ENCODE results near the gene PTX4.
"Not testable (repeated sequence)": the region's sequence is repeated elsewhere in the genome, so short reads cannot be mapped to it uniquely, and the experiment has no call there.

Gene PTX4

DNA sequence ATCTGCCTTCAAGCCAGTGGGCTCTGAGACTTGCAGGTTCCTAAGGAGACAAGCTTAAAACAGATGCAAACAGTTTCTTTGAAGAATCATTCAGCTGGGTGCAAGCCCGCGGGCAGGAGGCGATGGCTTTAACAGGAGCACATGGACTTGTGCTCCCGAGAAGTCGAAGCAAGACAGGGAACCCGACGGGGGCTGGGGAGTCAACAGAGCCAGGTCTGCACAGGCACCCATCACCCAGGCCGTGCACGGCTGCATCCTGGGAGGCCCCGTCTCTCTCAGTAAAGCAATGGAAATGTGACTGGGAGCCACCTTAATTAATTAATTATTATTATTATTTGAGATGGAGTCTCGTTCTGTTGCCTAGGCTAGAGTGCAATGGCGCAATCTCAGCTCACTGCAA lies 333 bp upstream of the PTX4 start:
- Histone ChIP-seq H3K27me3 (ENCODE audit: control insufficient read depth in 1 of 2, insufficient read depth in 2 of 2, low read length in 2 of 2) (no peaks in the 10 kb centered on the region), H3K27ac (ENCODE audit: low read length) (no peak overlapping the region), H3K4me1 (ENCODE audit: control insufficient read depth, insufficient read depth, low read length) (peaks cover 10% of the 10 kb centered on the region), H3K9ac (ENCODE audit: low read length in 2 of 2) (no peak overlapping the region), H3K4me3 (ENCODE audit: low read length in 2 of 2) (no peak overlapping the region), H3K9me3 (ENCODE audit: control insufficient read depth in 2 of 2, low read length in 2 of 2) (no peaks in the 10 kb centered on the region), H3K36me3 (ENCODE audit: control insufficient read depth in 2 of 2, insufficient read depth in 2 of 2, low read length in 2 of 2) (no peaks in the 10 kb centered on the region)

DNA sequence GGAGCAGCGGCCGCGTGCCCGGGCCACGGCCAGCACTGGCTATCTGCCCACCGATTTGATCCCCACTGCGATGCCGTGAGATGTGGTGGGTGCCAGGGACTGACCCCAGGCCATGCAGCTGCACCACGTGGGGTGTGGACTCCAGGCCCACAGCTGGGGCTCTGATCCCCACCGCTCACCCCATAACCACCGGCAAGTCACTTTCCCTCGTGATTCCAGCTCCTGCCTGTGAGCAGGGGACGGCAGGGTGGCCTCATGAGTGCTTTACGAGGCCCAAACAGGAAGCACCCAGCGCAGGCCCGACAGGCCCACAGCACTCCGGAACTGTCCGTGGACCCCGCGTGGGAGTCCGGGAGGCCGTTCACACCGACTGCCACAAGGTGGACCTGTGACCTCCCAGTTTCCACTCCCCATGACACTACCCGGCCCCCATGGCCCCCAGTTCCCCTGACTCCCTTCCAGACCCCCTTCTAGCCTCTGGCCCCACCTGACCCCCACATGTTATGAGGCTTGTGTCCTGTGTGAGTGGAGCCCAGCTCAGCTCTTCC lies 616 bp downstream of the PTX4 start:
- Histone ChIP-seq H3K9me3 (ENCODE audit: control insufficient read depth in 2 of 2, low read length in 2 of 2) (no peaks in the 10 kb centered on the region), H3K36me3 (ENCODE audit: control insufficient read depth in 2 of 2, insufficient read depth in 2 of 2, low read length in 2 of 2) (no peaks in the 10 kb centered on the region), H3K27ac (ENCODE audit: low read length) (no peak overlapping the region), H3K27me3 (ENCODE audit: control insufficient read depth in 1 of 2, insufficient read depth in 2 of 2, low read length in 2 of 2) (no peaks in the 10 kb centered on the region), H3K9ac (ENCODE audit: low read length in 2 of 2) (no peak overlapping the region), H3K4me1 (ENCODE audit: control insufficient read depth, insufficient read depth, low read length) (peaks cover 6% of the 10 kb centered on the region), H3K4me3 (ENCODE audit: low read length in 2 of 2) (no peak overlapping the region)

DNA sequence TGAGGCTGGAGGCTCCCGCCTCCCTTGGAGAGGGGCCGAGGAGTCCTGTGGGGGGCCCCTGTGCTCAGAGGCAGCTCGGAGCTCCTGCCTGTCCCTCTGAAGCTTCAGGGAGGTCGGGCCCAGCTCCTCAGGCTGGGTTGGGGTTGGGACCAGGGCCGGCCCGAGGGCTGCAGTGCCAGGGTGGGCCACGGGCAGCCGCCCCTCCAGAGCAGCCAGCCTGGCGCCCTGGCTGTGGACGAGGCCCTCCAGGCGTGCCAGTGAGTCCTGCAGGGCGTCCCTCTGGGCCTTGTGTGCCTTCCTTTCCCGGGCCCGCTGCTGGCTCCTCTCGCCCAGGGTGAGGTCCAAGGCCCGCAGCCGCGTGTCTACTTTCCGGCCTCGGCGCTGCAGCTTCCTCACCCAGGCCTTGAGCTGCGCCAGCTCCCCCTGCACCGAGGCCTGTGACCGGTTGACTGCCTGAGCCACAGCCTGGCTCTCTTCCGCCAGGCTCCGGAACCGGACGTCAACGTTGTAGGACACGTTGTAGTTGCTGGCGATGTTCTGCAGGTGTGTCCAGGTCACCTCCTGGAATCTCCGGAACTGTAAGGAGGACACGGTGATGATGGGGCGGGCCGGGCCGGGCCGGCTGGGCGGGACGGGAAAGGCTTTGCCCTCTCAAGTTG lies 1.2 kb downstream of the PTX4 start:
- no peaks in the 10 kb centered on the region for H3K27me3 ChIP-seq (ENCODE audit: control insufficient read depth in 1 of 2, insufficient read depth in 2 of 2, low read length in 2 of 2)
- H3K9ac ChIP-seq (ENCODE audit: low read length in 2 of 2): no peak overlapping the region
- H3K4me1 ChIP-seq (ENCODE audit: control insufficient read depth, insufficient read depth, low read length): peaks cover 1% of the 10 kb centered on the region
- no peak overlapping the region for H3K27ac ChIP-seq (ENCODE audit: low read length)
- H3K36me3 ChIP-seq (ENCODE audit: control insufficient read depth in 2 of 2, insufficient read depth in 2 of 2, low read length in 2 of 2): no peaks in the 10 kb centered on the region
- H3K9me3 ChIP-seq (ENCODE audit: control insufficient read depth in 2 of 2, low read length in 2 of 2): no peaks in the 10 kb centered on the region
- H3K4me3 ChIP-seq (ENCODE audit: low read length in 2 of 2): no peak overlapping the region

DNA sequence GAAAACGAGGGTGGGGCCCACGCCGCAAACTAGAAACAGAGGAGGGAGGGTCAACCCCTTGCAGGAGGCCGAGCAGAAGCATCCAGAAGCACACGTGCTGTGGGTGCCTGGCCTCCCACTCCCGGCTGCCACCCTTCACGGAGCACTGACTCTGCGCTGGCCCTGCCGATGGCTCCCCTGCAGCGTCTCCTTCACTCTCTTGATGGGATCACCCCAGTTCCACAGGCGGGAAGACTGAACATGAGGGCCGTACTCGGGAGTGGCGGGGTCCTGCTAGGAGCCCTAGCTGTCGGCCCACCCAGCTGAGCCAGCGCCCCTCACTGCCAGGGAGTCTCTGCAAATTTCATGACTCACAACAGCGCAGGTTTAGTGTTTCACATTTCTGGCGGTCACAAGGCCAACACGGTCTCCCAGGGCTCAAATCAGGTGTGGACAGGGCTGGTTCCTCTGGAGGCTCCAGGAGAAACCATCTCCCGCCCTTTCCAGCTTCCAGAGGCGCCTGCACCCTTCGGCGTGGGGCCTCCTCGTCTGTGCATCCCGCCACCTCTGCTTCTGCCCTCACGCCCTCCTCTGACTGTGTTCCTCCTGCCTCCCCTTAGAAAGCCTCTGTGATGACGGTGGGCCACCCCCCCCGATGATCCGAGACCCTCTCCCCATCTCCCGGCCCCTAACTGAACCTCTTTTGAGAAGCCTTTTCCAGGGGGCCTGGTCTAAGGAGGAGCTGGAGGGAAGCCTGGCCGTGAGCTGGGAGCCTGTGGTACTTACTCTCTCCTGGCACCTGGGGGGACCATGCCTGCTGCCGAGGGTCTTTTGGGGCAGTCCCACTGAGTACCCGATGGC lies 2.0 kb downstream of the PTX4 start:
- no peaks in the 10 kb centered on the region for H3K9me3 ChIP-seq (ENCODE audit: control insufficient read depth in 2 of 2, low read length in 2 of 2)
- no peaks in the 10 kb centered on the region for H3K27me3 ChIP-seq (ENCODE audit: control insufficient read depth in 1 of 2, insufficient read depth in 2 of 2, low read length in 2 of 2)
- no peaks in the 10 kb centered on the region for H3K36me3 ChIP-seq (ENCODE audit: control insufficient read depth in 2 of 2, insufficient read depth in 2 of 2, low read length in 2 of 2)
- no peak overlapping the region for H3K27ac ChIP-seq (ENCODE audit: low read length)
- H3K4me3 ChIP-seq (ENCODE audit: low read length in 2 of 2): no peak overlapping the region
- H3K9ac ChIP-seq (ENCODE audit: low read length in 2 of 2): no peak overlapping the region
- H3K4me1 ChIP-seq (ENCODE audit: control insufficient read depth, insufficient read depth, low read length): no peaks in the 10 kb centered on the region

DNA sequence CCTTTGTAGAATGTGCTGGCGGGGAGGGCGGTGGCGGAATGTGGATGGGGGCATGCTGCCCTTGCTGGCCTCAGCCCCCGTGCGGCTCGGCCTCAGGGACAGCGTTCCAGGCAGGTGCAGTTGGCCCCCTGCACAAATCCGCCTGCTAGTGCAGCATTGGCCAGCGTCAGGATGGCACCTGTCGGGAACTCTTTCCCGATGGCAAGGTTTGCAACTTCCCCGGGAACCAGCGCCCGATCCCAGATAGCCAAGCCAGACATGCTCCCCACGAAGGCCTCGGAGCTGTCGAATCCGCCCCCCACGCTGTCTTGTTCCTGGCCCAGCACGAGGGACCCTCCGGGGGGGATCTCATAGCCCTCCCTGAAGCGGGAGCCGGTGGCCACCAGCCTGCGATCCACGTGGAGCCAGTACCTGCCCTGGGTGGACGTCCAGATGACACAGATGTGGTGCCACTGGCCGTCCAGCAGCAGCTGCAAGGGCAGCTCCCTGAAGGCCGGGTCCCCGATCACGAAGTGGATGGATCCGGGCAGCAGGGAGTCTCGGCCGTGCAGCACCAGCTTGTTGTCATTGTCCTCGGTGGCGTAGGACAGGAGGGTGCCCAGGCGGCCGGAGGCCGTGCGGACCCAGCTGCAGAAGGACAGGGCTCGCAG lies 2.8 kb downstream of the PTX4 start:
- no peak overlapping the region for H3K27ac ChIP-seq (ENCODE audit: low read length)
- H3K4me1 ChIP-seq (ENCODE audit: control insufficient read depth, insufficient read depth, low read length): no peaks in the 10 kb centered on the region
- H3K36me3 ChIP-seq (ENCODE audit: control insufficient read depth in 2 of 2, insufficient read depth in 2 of 2, low read length in 2 of 2): no peaks in the 10 kb centered on the region
- H3K9ac ChIP-seq (ENCODE audit: low read length in 2 of 2): no peak overlapping the region
- no peak overlapping the region for H3K4me3 ChIP-seq (ENCODE audit: low read length in 2 of 2)
- H3K27me3 ChIP-seq (ENCODE audit: control insufficient read depth in 1 of 2, insufficient read depth in 2 of 2, low read length in 2 of 2): no peaks in the 10 kb centered on the region
- H3K9me3 ChIP-seq (ENCODE audit: control insufficient read depth in 2 of 2, low read length in 2 of 2): no peaks in the 10 kb centered on the region

DNA sequence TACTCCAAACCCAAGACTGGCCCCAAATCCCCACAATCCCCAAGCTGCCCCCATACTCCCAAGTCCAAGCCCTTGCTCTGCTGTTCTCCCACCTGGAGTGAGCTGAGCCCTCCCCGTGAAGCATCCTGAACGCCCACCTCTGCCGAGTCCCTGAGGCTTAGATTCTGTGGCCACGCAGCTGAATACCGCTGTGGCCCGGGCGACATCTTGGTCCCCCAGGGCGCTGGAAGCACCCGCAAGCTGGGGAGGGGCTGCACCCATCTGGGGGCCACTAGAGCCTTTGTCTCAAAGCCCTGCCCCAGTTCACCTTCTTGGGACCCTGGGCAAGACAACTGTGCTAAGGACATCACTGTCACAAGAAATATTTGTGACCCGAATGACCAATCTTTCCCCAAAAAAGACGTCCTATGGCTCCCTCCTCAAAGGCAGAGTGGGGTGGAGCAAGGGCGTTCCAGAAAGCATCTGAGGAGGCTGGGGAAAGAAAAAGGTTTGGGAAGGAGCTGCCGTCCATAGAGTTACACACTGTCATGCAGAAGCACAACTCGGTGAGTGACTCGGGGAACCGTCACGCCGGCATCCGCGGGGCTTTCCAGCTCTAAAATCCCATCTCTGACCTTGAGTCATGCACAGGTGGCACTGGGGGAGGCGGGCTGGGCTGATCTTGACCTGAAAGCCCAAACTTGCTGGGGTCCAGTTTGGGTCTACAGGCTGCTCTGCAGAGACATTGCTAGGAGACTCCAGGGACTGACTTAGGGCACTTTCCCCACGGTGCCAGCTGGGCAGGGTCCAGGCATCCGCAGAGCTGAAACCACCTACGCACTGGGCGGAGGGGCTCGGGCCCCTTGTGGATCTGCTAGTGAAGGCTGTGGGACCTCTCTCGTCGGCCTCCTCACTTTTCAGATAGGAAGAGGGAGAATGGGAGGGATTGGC lies 6.6 kb downstream of the PTX4 start:
- Histone ChIP-seq H3K27ac (ENCODE audit: low read length) (no peak overlapping the region), H3K27me3 (ENCODE audit: control insufficient read depth in 1 of 2, insufficient read depth in 2 of 2, low read length in 2 of 2) (no peaks in the 10 kb centered on the region), H3K9me3 (ENCODE audit: control insufficient read depth in 2 of 2, low read length in 2 of 2) (peaks cover 0 to 1% of the 10 kb centered on the region in 2 donors), H3K9ac (ENCODE audit: low read length in 2 of 2) (no peak overlapping the region), H3K4me1 (ENCODE audit: control insufficient read depth, insufficient read depth, low read length) (no peaks in the 10 kb centered on the region), H3K36me3 (ENCODE audit: control insufficient read depth in 2 of 2, insufficient read depth in 2 of 2, low read length in 2 of 2) (no peaks in the 10 kb centered on the region), H3K4me3 (ENCODE audit: low read length in 2 of 2) (no peak overlapping the region)

DNA sequence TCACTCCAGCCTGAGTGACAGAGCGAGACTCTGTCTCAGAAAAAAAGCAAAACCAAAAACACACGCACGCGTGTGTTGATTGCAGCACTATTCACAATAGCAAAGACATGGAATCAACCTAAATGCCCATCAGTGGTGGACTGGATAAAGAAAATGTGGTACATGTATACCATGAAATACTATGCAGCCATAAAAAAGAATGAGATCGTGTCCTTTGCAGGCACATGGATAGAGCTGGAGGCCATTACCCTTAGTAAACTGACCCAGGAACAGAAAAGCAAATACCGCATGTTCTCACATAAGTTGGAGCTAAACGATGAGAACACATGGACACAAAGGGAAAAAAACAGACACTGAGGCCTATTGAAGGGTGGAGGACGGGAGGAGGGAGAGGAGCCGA lies 9.8 kb downstream of the PTX4 start:
- not testable (repeated sequence) for H3K36me3 ChIP-seq (ENCODE audit: control insufficient read depth in 2 of 2, insufficient read depth in 2 of 2, low read length in 2 of 2); H3K4me3 ChIP-seq (ENCODE audit: low read length in 2 of 2); H3K27me3 ChIP-seq (ENCODE audit: control insufficient read depth in 1 of 2, insufficient read depth in 2 of 2, low read length in 2 of 2); H3K9me3 ChIP-seq (ENCODE audit: control insufficient read depth in 2 of 2, low read length in 2 of 2); H3K9ac ChIP-seq (ENCODE audit: low read length in 2 of 2); H3K27ac ChIP-seq (ENCODE audit: low read length)
- peaks cover 15% of the 10 kb centered on the region for H3K4me1 ChIP-seq (ENCODE audit: control insufficient read depth, insufficient read depth, low read length)

DNA sequence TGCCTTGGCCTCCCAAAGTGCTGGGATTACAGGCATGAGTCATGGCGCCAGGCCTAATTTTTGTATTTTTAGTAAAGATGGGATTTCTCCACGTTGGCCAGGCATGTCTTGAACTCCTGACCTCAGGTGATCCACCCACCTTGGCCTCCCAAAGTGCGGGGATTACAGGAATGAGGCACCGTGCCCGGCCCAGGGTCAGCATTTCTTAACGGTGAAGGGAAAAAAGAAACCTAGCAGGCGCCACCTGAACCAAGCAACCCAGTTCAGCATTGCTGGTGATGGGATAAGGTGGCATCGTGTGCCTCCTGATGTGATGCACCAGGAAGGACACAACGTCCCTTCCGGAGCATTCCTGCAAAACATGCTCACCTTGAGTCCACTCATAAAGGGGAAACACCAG lies 11.7 kb downstream of the PTX4 start:
- no peak overlapping the region for H3K9ac ChIP-seq (ENCODE audit: low read length in 2 of 2)
- H3K4me3 ChIP-seq (ENCODE audit: low read length in 2 of 2): no peak overlapping the region
- no peak overlapping the region for H3K27ac ChIP-seq (ENCODE audit: low read length)
- no peaks in the 10 kb centered on the region for H3K36me3 ChIP-seq (ENCODE audit: control insufficient read depth in 2 of 2, insufficient read depth in 2 of 2, low read length in 2 of 2)
- no peaks in the 10 kb centered on the region for H3K27me3 ChIP-seq (ENCODE audit: control insufficient read depth in 1 of 2, insufficient read depth in 2 of 2, low read length in 2 of 2)
- H3K9me3 ChIP-seq (ENCODE audit: control insufficient read depth in 2 of 2, low read length in 2 of 2): peaks cover 0 to 2% of the 10 kb centered on the region in 2 donors
- peaks cover 24% of the 10 kb centered on the region for H3K4me1 ChIP-seq (ENCODE audit: control insufficient read depth, insufficient read depth, low read length)

DNA sequence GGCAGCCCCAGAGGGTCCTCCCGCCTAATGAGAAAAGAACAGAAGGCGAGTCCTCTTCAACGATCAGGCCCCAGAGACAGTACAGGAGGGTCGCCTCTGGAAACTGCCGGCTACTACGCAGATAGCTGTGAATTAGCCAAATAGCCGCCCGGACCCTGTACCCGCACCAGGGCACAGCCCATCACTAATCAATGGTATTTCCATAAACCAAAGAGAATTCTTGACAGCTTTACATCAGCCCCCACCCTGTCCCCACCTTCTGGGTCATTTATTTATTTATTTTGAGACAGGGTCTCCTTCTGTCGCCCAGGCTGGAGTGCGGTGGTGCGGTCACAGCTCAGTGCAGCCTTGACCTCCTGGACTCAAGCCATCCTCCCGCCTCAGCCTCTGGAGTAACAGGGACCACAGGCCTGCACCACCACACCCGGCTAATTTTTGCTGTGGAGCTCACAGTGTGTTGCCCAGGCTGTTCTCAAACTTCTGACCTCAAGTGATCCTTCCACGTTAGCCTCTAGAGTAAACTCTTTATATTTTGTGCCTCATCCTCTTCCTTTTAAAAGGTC lies 13.1 kb downstream of the PTX4 start:
- H3K36me3 ChIP-seq (ENCODE audit: control insufficient read depth in 2 of 2, insufficient read depth in 2 of 2, low read length in 2 of 2): no peaks in the 10 kb centered on the region
- H3K4me1 ChIP-seq (ENCODE audit: control insufficient read depth, insufficient read depth, low read length): peaks cover 28% of the 10 kb centered on the region
- H3K27ac ChIP-seq (ENCODE audit: low read length): peak overlapping the region; percentile 85
- peak overlapping the region; percentile 83 to 90 for H3K4me3 ChIP-seq (ENCODE audit: low read length in 2 of 2)
- H3K27me3 ChIP-seq (ENCODE audit: control insufficient read depth in 1 of 2, insufficient read depth in 2 of 2, low read length in 2 of 2): no peaks in the 10 kb centered on the region
- peaks cover 0 to 2% of the 10 kb centered on the region in 2 donors for H3K9me3 ChIP-seq (ENCODE audit: control insufficient read depth in 2 of 2, low read length in 2 of 2)
- peak overlapping the region; percentile 92 to 97 for H3K9ac ChIP-seq (ENCODE audit: low read length in 2 of 2)
